Urinary bladder (tissue), 4 donors: Measurements from ENCODE around the gene KIFBP. TPM values are rescaled to one million over a fixed set of nuclear protein-coding genes. Genes with fewer than 3 reads are reported as not detected.
"Not testable (repeated sequence)": the region's sequence is repeated elsewhere in the genome, so short reads cannot be mapped to it uniquely, and the experiment has no call there.

Experiments
- DNase-seq: peaks from one replicate; pipeline ENCODE4 v3.0.0-alpha.2; 2015; ENCODE audit errors: extremely low spot score
- H3K27ac ChIP-seq: one replicate; pipeline ENCODE4 v1.5.1; 2013; ENCODE audit warnings: low read depth, mild to moderate bottlenecking, moderate library complexity
- H3K36me3 ChIP-seq: one replicate; pipeline ENCODE4 v1.6.1; 2013; ENCODE audit warnings: mild to moderate bottlenecking, moderate library complexity; ENCODE audit not compliant: insufficient read depth
- H3K4me1 ChIP-seq: one replicate; pipeline ENCODE4 v1.6.1; 2013; ENCODE audit warnings: mild to moderate bottlenecking, moderate library complexity; ENCODE audit not compliant: insufficient read depth
- H3K4me3 ChIP-seq: one replicate; pipeline ENCODE4 v1.5.1; 2013; ENCODE audit warnings: low read depth, low read length
- WGBS: extraction: QIAGEN DNeasy Blood & Tissue Kit; methylation state at CpG from one replicate; pipeline ENCODE4 v1.1.7; 2013; 5-methylcytosine and 5-hydroxymethylcytosine counted together
- polyA plus RNA-seq: library from polyadenylated mRNA; stranded (reverse); fragments of 200-250 nt; gene quantifications from one replicate; pipeline ENCODE4 v1.2.3, GENCODE V29; 2013
- total RNA-seq: library from RNA; depleted of rRNA; stranded (reverse); fragments of >200 nt; gene quantifications from one replicate; pipeline ENCODE4 v1.2.3, GENCODE V29; 2014
- donor health status: healthy with polysubstance abuse.
- donor health status: healthy.

The KIFBP gene
- total and polyA plus RNA-seq, 2 donors = 24.7 to 31.3 TPM

- H3K27ac ChIP-seq = no peak overlapping the region
- no peaks in the 10 kb centered on the region for H3K36me3 ChIP-seq
- H3K4me1 ChIP-seq = no peaks in the 10 kb centered on the region
- WGBS = 96% methylated on average over 1 of the region's 1 CpG
- H3K4me3 ChIP-seq = no peak overlapping the region
- no peak for DNase-seq
These were observed 25.6 kb downstream of the KIFBP start for GRCh38 chr10:69014171-69014570.

- 82% methylated on average over 3 of the region's 3 CpGs for WGBS
- Histone ChIP-seq H3K27ac (no peak overlapping the region), H3K36me3 (no peaks in the 10 kb centered on the region), H3K4me3 (no peak overlapping the region), H3K4me1 (no peaks in the 10 kb centered on the region)
- DNase-seq = no peak
These were observed 30.0 kb downstream of the KIFBP start for GRCh38 chr10:69018613-69019012.

GRCh38 chr10:69022611-69023010 lies 34.0 kb downstream of the KIFBP start:
- H3K27ac ChIP-seq = no peak overlapping the region
- no peak for DNase-seq
- 97% methylated on average over 19 of the region's 19 CpGs for WGBS
- H3K4me3 ChIP-seq = no peak overlapping the region
- no peaks in the 10 kb centered on the region for H3K4me1 ChIP-seq
- no peaks in the 10 kb centered on the region for H3K36me3 ChIP-seq

- H3K4me3 ChIP-seq = no peak overlapping the region
- H3K27ac ChIP-seq = no peak overlapping the region
- no peaks in the 10 kb centered on the region for H3K36me3 ChIP-seq
- DNase-seq = no peak
- no peaks in the 10 kb centered on the region for H3K4me1 ChIP-seq
- WGBS = 48% methylated on average over 4 of the region's 4 CpGs
These were observed 36.8 kb downstream of the KIFBP start for GRCh38 chr10:69025370-69025896.

GRCh38 chr10:69033256-69033655 lies 44.7 kb downstream of the KIFBP start:
- WGBS = 86% methylated on average over 4 of the region's 4 CpGs
- no peak for DNase-seq

GRCh38 chr10:69037489-69037888 lies 48.9 kb downstream of the KIFBP start:
- no peaks in the 10 kb centered on the region for H3K36me3 ChIP-seq
- no peak overlapping the region for H3K4me3 ChIP-seq
- no peak overlapping the region for H3K27ac ChIP-seq
- no peak for DNase-seq
- 91% methylated on average over 1 of the region's 1 CpG for WGBS
- H3K4me1 ChIP-seq = no peaks in the 10 kb centered on the region

More at GRCh38 chr10:69033256-69033655, 44.7 kb downstream of the KIFBP start:
- no peak overlapping the region for H3K4me3 ChIP-seq
- H3K27ac ChIP-seq = no peak overlapping the region
- H3K36me3 ChIP-seq = no peaks in the 10 kb centered on the region
- no peaks in the 10 kb centered on the region for H3K4me1 ChIP-seq

- 72% methylated on average over 5 of the region's 5 CpGs for WGBS
- not testable (repeated sequence) for H3K4me3 ChIP-seq, H3K4me1 ChIP-seq, DNase-seq, H3K36me3 ChIP-seq, H3K27ac ChIP-seq
These were observed 52.3 kb downstream of the KIFBP start for GRCh38 chr10:69040904-69041303.

GRCh38 chr10:69042417-69042816 lies 53.8 kb downstream of the KIFBP start:
- Histone ChIP-seq H3K4me1 (no peaks in the 10 kb centered on the region), H3K4me3 (no peak overlapping the region), H3K36me3 (no peaks in the 10 kb centered on the region), H3K27ac (no peak overlapping the region)
- 77% methylated on average over 5 of the region's 5 CpGs for WGBS
- DNase-seq = no peak

GRCh38 chr10:69042838-69043237 lies 54.2 kb downstream of the KIFBP start:
- no peak for DNase-seq
- Histone ChIP-seq H3K4me1 (no peaks in the 10 kb centered on the region), H3K36me3 (no peaks in the 10 kb centered on the region), H3K4me3 (no peak overlapping the region), H3K27ac (no peak overlapping the region)
- WGBS = 94% methylated on average over 6 of the region's 6 CpGs

- DNase-seq = no peak
- no peaks in the 10 kb centered on the region for H3K36me3 ChIP-seq
- H3K27ac ChIP-seq = no peak overlapping the region
- no peaks in the 10 kb centered on the region for H3K4me1 ChIP-seq
- no peak overlapping the region for H3K4me3 ChIP-seq
- 74% methylated on average over 10 of the region's 10 CpGs for WGBS
These were observed 55.4 kb downstream of the KIFBP start for GRCh38 chr10:69043931-69044531.

- Histone ChIP-seq H3K4me3 (no peak overlapping the region), H3K4me1 (no peaks in the 10 kb centered on the region), H3K36me3 (no peaks in the 10 kb centered on the region), H3K27ac (no peak overlapping the region)
- DNase-seq = no peak
- 82% methylated on average over 1 of the region's 1 CpG for WGBS
These were observed 55.9 kb downstream of the KIFBP start for GRCh38 chr10:69044546-69044945.

GRCh38 chr10:69045441-69046300 lies 57.1 kb downstream of the KIFBP start:
- 68% methylated on average over 6 of the region's 6 CpGs for WGBS
- H3K4me1 ChIP-seq = no peaks in the 10 kb centered on the region
- no peaks in the 10 kb centered on the region for H3K36me3 ChIP-seq
- H3K4me3 ChIP-seq = no peak overlapping the region
- no peak overlapping the region for H3K27ac ChIP-seq
- no peak for DNase-seq

- Histone ChIP-seq H3K27ac (no peak overlapping the region), H3K36me3 (no peaks in the 10 kb centered on the region), H3K4me1 (no peaks in the 10 kb centered on the region), H3K4me3 (no peak overlapping the region)
- DNase-seq = no peak
- 72% methylated on average over 4 of the region's 4 CpGs for WGBS
These were observed 58.7 kb downstream of the KIFBP start for GRCh38 chr10:69047111-69047832.
